ENCODE data around the gene RPL4. TPM values are rescaled to one million over a fixed set of nuclear protein-coding genes. Genes with fewer than 3 reads are reported as not detected.

The RPL4 gene
- total and polyA plus RNA-seq, 9 of the 15 experiments (the other 6 are each of a cell fraction or from before 2014, with no cell fraction given), result 2,055 to 7,760 (median 5,069) TPM

GRCh38 chr15:66498501-66499386 is 5.9 kb downstream of the RPL4 start:
- 55% methylated on average over 3 of the region's 3 CpGs for WGBS (ENCODE audit: insufficient coverage, low coverage, missing lambda C conversion rate)
- CTCF ChIA-PET (ENCODE audit: low intra/inter-chr PET ratio), result interaction anchor here (1.0 to 1.5 kb wide), 2 partner anchors 175 to 247 kb away, joined by 4 read pairs; no protein-coding TSS in a partner anchor
- no peak overlapping the region for H3K9ac ChIP-seq (ENCODE audit: insufficient read depth in 1 of 2, low read depth in 2 of 2, low read length in 2 of 2)
- in situ Hi-C loops (cut with MboI), result no loop called here
- peaks cover 75% of the 10 kb centered on the region for H3K79me2 ChIP-seq (ENCODE audit: control insufficient read depth, insufficient read depth, low read length)
- FAIRE-seq (no peak), DNase-seq (ENCODE audit: extremely low read depth in 1 of 4, low spot score in 3 of 4) (peak in 1 of 4 experiments; percentile 40), ATAC-seq (peak; percentile 22)
- H3K4me2 ChIP-seq (ENCODE audit: insufficient read depth, low read length), result no peak overlapping the region
- H3K27ac ChIP-seq (ENCODE audit: extremely low read depth, low read depth, low read length), result peak overlapping the region; percentile 93
- no peaks in the 10 kb centered on the region for H3K9me3 ChIP-seq (replicated peaks; ENCODE audit: control insufficient read depth, insufficient read depth, low read depth, low read length)
- peaks cover 5 to 13% of the 10 kb centered on the region in 2 experiments for H3K4me1 ChIP-seq (replicated peaks in 1 of 2; ENCODE audit: control insufficient read depth in 2 of 2, insufficient read depth in 2 of 2, low read length in 2 of 2)
- peaks cover 33% of the 10 kb centered on the region for H4K20me1 ChIP-seq (replicated peaks; ENCODE audit: control insufficient read depth, insufficient read depth, low read length)
- intact Hi-C loops (cut with micrococcal nuclease), result loop anchor here (5.0 to 10.0 kb wide), 2 partner anchors 206 to 356 kb away; partner anchors contain the start of gene DIS3L
- no peak overlapping the region for H2AFZ ChIP-seq (ENCODE audit: low read depth, low read length)
- no TSS peak for BruUV-seq (replicated peaks)
- POLR2A ChIA-PET, result interaction anchor here (0.6 to 1.7 kb wide), 11 partner anchors 9 to 362 kb away, joined by 3 to 8 read pairs (median 3); partner anchors contain the start of gene TIPIN
- H3K27me3 ChIP-seq (ENCODE audit: control insufficient read depth in 2 of 2, insufficient read depth in 2 of 2, low read length in 2 of 2), result no peaks in the 10 kb centered on the region
- H3K9me1 ChIP-seq (ENCODE audit: control insufficient read depth, insufficient read depth, low read length), result no peaks in the 10 kb centered on the region
- H3K4me3 ChIP-seq, result no peak overlapping the region
- H3K36me3 ChIP-seq (ENCODE audit: control insufficient read depth, insufficient read depth, low read length), result peaks cover 90% of the 10 kb centered on the region
- peak; percentile 37; the same call in 1 of the 2 replicates for TF ChIP-seq RBFOX2 (IDR thresholded peaks at IDR 0.05; ENCODE audit: low read depth, low read length)
- TF ChIP-seq ZNF253 (CRISPR knock-in tag; conservative IDR thresholded peaks at IDR 0.05), result 0 out of 2 replicates have a peak, but pooled peaks have one; percentile 56
- TF ChIP-seq ZNF444 (CRISPR knock-in tag; IDR thresholded peaks at IDR 0.05), result no peak
- TF ChIP-seq CBFA2T2 (conservative IDR thresholded peaks at IDR 0.05), result no peak
- TF ChIP-seq, protein P1, sequence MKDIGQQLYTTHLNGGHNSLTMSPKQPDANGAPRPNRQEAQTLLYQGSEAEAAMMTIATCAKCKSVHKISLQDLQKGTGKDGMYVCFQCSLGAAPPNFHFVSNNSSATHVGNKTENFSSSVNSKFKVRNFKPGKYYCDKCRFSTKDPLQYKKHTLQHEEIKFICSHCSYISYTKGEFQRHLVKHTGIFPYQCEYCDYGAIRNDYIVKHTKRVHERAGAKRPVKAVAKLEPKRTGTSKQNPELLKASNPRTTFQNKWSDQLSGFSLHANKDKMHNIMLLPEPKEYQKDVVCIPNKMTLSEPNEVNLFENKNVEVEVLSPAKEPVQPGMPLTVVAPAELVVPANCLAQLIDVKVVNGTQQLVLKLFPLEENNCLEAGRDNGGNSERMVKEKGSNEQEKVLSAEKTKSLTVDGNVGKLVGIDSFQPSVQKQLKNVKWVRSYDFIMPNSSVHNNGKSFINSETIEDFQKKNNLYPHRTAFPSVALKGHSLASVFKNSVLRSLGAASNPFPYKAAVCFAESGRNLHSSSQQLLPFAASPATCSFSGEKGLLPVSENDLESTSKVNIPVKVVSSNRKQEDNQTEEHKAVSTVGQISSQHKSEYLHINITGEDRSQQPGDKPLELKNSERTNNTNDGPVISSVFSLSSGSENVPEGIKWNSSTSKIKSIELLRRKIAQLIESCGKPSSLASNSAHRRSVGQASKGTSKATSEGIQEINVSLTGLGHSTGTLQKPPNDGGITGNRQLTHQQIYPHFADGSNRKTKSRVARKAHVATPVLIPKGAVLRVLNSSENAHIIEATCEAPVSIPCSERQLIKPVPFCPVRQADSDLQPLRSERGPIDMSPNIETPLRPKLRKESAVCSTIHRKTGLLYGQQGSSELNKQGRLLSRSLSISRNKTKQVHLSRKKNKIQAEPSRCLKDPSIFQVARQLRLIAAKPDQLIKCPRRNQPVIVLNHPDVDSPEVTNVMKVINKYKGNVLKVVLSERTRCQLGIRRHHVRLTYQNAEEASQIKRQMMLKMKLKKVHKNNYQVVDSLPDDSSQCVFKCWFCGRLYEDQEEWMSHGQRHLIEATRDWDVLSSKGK (CRISPR knock-in tag; IDR thresholded peaks at IDR 0.05), result no peak
- 0 out of 4 replicates have a peak, but pooled peaks of 1 of the 2 experiments have one; percentile 10 for TF ChIP-seq NONO (IDR thresholded peaks at IDR 0.05; ENCODE audit: low read depth in 2 of 2, low read length in 1 of 2)
- TF ChIP-seq TRIM28 (IDR thresholded peaks at IDR 0.05), result no peak
- TF ChIP-seq CEBPG (CRISPR knock-in tag; IDR thresholded peaks at IDR 0.05), result peak; percentile 57
- no peak for TF ChIP-seq CEBPG (tag; conservative IDR thresholded peaks at IDR 0.05 in 1 of 2, IDR thresholded peaks at IDR 0.05 in 1 of 2)
- TF ChIP-seq, protein P2, sequence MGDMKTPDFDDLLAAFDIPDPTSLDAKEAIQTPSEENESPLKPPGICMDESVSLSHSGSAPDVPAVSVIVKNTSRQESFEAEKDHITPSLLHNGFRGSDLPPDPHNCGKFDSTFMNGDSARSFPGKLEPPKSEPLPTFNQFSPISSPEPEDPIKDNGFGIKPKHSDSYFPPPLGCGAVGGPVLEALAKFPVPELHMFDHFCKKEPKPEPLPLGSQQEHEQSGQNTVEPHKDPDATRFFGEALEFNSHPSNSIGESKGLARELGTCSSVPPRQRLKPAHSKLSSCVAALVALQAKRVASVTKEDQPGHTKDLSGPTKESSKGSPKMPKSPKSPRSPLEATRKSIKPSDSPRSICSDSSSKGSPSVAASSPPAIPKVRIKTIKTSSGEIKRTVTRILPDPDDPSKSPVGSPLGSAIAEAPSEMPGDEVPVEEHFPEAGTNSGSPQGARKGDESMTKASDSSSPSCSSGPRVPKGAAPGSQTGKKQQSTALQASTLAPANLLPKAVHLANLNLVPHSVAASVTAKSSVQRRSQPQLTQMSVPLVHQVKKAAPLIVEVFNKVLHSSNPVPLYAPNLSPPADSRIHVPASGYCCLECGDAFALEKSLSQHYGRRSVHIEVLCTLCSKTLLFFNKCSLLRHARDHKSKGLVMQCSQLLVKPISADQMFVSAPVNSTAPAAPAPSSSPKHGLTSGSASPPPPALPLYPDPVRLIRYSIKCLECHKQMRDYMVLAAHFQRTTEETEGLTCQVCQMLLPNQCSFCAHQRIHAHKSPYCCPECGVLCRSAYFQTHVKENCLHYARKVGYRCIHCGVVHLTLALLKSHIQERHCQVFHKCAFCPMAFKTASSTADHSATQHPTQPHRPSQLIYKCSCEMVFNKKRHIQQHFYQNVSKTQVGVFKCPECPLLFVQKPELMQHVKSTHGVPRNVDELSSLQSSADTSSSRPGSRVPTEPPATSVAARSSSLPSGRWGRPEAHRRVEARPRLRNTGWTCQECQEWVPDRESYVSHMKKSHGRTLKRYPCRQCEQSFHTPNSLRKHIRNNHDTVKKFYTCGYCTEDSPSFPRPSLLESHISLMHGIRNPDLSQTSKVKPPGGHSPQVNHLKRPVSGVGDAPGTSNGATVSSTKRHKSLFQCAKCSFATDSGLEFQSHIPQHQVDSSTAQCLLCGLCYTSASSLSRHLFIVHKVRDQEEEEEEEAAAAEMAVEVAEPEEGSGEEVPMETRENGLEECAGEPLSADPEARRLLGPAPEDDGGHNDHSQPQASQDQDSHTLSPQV (IDR thresholded peaks at IDR 0.05), result no peak
- TF ChIP-seq HMBOX1 (IDR thresholded peaks at IDR 0.05), result 0 out of 2 replicates have a peak, but pooled peaks have one; percentile 9
